Keratinocyte (primary cell): Measurements from ENCODE around the gene NR5A1.

Source experiments
- EZH2 ChIP-seq: IDR thresholded peaks from one replicate; pipeline ENCODE4 v1.6.1; 2012; ENCODE audit warnings: inconsistent platforms, mild to moderate bottlenecking, low read length, moderate library complexity
- TF ChIP-seq, protein P1 (sequence below), 3 experiments: IDR thresholded peaks in 1 of 3; conservative IDR thresholded peaks in 1 of 3; optimal IDR thresholded peaks in 1 of 3; 2 replicates in 2 of 3; 3 replicates in 1 of 3; pipeline versions ENCODE3 to v1.5.1; 2011; ENCODE audit warnings: low read length in 3 of 3, mild to moderate bottlenecking in 3 of 3, moderate library complexity in 2 of 3, control low read depth in 1 of 3, inconsistent platforms in 1 of 3; ENCODE audit not compliant: insufficient read depth in 2 of 3; ENCODE audit errors: extremely low read depth in 1 of 3

- TF ChIP-seq, protein P1, sequence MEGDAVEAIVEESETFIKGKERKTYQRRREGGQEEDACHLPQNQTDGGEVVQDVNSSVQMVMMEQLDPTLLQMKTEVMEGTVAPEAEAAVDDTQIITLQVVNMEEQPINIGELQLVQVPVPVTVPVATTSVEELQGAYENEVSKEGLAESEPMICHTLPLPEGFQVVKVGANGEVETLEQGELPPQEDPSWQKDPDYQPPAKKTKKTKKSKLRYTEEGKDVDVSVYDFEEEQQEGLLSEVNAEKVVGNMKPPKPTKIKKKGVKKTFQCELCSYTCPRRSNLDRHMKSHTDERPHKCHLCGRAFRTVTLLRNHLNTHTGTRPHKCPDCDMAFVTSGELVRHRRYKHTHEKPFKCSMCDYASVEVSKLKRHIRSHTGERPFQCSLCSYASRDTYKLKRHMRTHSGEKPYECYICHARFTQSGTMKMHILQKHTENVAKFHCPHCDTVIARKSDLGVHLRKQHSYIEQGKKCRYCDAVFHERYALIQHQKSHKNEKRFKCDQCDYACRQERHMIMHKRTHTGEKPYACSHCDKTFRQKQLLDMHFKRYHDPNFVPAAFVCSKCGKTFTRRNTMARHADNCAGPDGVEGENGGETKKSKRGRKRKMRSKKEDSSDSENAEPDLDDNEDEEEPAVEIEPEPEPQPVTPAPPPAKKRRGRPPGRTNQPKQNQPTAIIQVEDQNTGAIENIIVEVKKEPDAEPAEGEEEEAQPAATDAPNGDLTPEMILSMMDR (optimal IDR thresholded peaks at IDR 0.05 in 1 of 3, IDR thresholded peaks at IDR 0.05 in 1 of 3, conservative IDR thresholded peaks at IDR 0.05 in 1 of 3; ENCODE audit: extremely low read depth in 1 of 3, insufficient read depth in 2 of 3, low read length in 3 of 3): peak in 1 of 3 experiments; percentile 21
- no peak for TF ChIP-seq EZH2
These were observed 15.2 kb upstream of the NR5A1 start for GRCh38 chr9:124522121-124523098.
